AG04450 (cell line): ENCODE results near the gene SMAD7. TPM values are rescaled to one million over a fixed set of nuclear protein-coding genes. Genes with fewer than 3 reads are reported as not detected.

Source experiments
- CTCF ChIA-PET: fragments of 300-600, 350-600 bp; formaldehyde crosslinking; extraction: SDS; loops from one replicate; lab custom pipeline; 2022; ENCODE audit warnings: antibody characterized with exemption, inconsistent platforms; lab: Charles Lee
- POLR2A ChIA-PET: fragments of 350-600 bp; formaldehyde crosslinking; extraction: SDS; loops from one replicate; lab custom pipeline; 2021; ENCODE audit warnings: antibody characterized with exemption, inconsistent platforms; lab: Yijun Ruan, JAX
- DNase-seq: peaks from one replicate; pipeline ENCODE4 v3.0.0-alpha.2; 2011; ENCODE audit warnings: low read depth, low spot score
- H3K27ac ChIP-seq: one replicate; pipeline ENCODE4 v1.5.1; 2012; ENCODE audit warnings: low read depth, low read length, control low read depth
- H3K27me3 ChIP-seq: one replicate; pipeline ENCODE4 v1.6.0; 2012; ENCODE audit warnings: low read length; ENCODE audit not compliant: control insufficient read depth, insufficient read depth
- H3K4me3 ChIP-seq: 2 replicates; pipeline ENCODE4 v1.5.1; 2011; ENCODE audit warnings: mild to moderate bottlenecking, low read depth, low read length, control low read depth
- H3K9me3 ChIP-seq: 2 replicates; pipeline ENCODE4 v1.5.1; 2012; ENCODE audit warnings: low read length; ENCODE audit not compliant: control insufficient read depth, insufficient read depth
- CTCF ChIP-seq: IDR thresholded peaks from 2 replicates; pipeline ENCODE4 v1.5.1; 2011; ENCODE audit warnings: low read depth, low read length, control low read depth, inconsistent platforms
- polyA plus RNA-seq: library from polyadenylated mRNA; depleted of rRNA; stranded (reverse); fragments of >200 nt; gene quantifications from 2 replicates; pipeline ENCODE4 v1.2.3, GENCODE V29; 2011

Gene SMAD7
- polyA plus RNA-seq, 1 experiment, result 8.0 TPM

GRCh38 chr18:48889115-48889941 is 61.4 kb downstream of the SMAD7 start:
- Histone ChIP-seq H3K27me3 (no peaks in the 10 kb centered on the region), H3K9me3 (no peaks in the 10 kb centered on the region; the same call in 1 of the 2 replicates), H3K27ac (no peak overlapping the region), H3K4me3 (no peak overlapping the region)
- no peak for DNase-seq
- ChIA-PET POLR2A (no interaction called here), CTCF (no interaction called here)
- no peak for TF ChIP-seq CTCF

GRCh38 chr18:48888773-48889080 is 62.0 kb downstream of the SMAD7 start:
- CTCF ChIA-PET, result no interaction called here
- POLR2A ChIA-PET, result no interaction called here
- no peaks in the 10 kb centered on the region for H3K9me3 ChIP-seq
- no peak for DNase-seq
- no peaks in the 10 kb centered on the region for H3K27me3 ChIP-seq
- TF ChIP-seq CTCF, result no peak
- no peak overlapping the region for H3K27ac ChIP-seq
- no peak overlapping the region for H3K4me3 ChIP-seq

- no peak for TF ChIP-seq CTCF
- Histone ChIP-seq H3K4me3 (no peak overlapping the region), H3K27me3 (no peaks in the 10 kb centered on the region), H3K9me3 (no peaks in the 10 kb centered on the region), H3K27ac (no peak overlapping the region)
- POLR2A ChIA-PET, result no interaction called here
- CTCF ChIA-PET, result no interaction called here
- no peak for DNase-seq
These were observed 62.6 kb downstream of the SMAD7 start for GRCh38 chr18:48887905-48888772.

DNA sequence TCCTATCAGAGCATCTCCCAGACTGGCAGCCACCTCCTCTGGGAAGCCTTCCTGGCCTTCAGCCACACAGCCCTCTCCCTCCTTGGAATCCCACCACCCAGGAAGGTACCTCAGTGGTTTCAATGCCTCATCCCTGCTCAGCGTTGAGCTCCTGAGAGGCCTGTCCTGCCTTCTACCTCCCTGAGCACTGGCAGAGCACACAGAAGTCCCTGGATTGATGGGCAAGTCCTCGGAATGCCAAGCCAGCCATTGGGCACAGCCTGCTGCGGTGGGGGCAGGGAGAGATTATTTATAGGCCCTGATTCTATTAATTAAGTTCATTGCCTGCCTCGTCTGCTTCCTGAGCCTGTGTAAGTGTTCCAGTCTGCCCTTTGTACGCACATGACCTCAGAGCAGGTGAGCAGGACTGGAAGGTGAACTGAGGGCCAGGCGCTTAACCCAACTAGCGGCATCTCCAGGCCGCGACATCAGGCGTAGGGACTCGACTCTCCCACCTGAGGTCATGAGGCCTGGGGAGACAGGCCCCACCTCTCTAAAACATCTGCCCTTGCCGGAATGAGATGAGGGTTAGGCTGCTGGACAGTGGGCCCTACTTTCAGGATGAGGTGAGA is 63.4 kb downstream of the SMAD7 start:
- DNase-seq, result no peak
- Histone ChIP-seq H3K9me3 (no peaks in the 10 kb centered on the region), H3K27me3 (no peaks in the 10 kb centered on the region), H3K27ac (no peak overlapping the region), H3K4me3 (no peak overlapping the region)
- CTCF ChIA-PET, result no interaction called here
- TF ChIP-seq CTCF, result no peak
- POLR2A ChIA-PET, result no interaction called here
